H1 (cell line): ENCODE data around the gene MAP1LC3C. TPM values are rescaled to one million over a fixed set of nuclear protein-coding genes. Genes with fewer than 3 reads are reported as not detected.

Source experiments
- CTCF ChIA-PET: fragments of 300-600 bp; sonication (Branson Sonifier 250); formaldehyde crosslinking; loops from one replicate; lab custom pipeline; 2021; ENCODE audit not compliant: partially characterized antibody; lab: Charles Lee
- POLR2A ChIA-PET: fragments of 300-600 bp; sonication (Branson Sonifier 250); formaldehyde crosslinking; loops from one replicate; lab custom pipeline; 2021; ENCODE audit warnings: inconsistent platforms; ENCODE audit not compliant: partially characterized antibody; lab: Charles Lee
- DNase-seq, 2 experiments: peaks; one replicate each; pipeline versions ENCODE4 v3.0.0 to v3.0.0-alpha.2; 2010 to 2022; ENCODE audit warnings: low spot score in 2 of 2, low read depth in 1 of 2, mixed read lengths in 1 of 2
- FAIRE-seq: peaks from 2 replicates; lab custom pipeline; 2011; peaks lifted over from hg19 to GRCh38; lab: Jason Lieb, UNC
- H2AFZ ChIP-seq: 2 replicates; pipeline ENCODE4 v1.8.1; 2012; ENCODE audit warnings: low read length, inconsistent platforms
- H2AK5ac ChIP-seq: 2 replicates; pipeline ENCODE4 v1.6.1; 2013; ENCODE audit warnings: low read depth, low read length
- H2BK120ac ChIP-seq: replicated peaks from 2 replicates; pipeline ENCODE3; 2013; ENCODE audit warnings: low read depth, low read length, inconsistent platforms
- H2BK12ac ChIP-seq: 2 replicates; pipeline ENCODE4 v1.6.1; 2013; ENCODE audit warnings: low read depth, low read length
- H2BK15ac ChIP-seq: 2 replicates; pipeline ENCODE4 v1.6.1; 2013; ENCODE audit warnings: low read length
- H2BK20ac ChIP-seq: 2 replicates; pipeline ENCODE4 v1.6.1; 2013; ENCODE audit warnings: low read length
- H2BK5ac ChIP-seq: 2 replicates; pipeline ENCODE4 v1.6.1; 2013; ENCODE audit warnings: low read depth, low read length
- H3K14ac ChIP-seq: 2 replicates; pipeline ENCODE4 v1.6.1; 2013; ENCODE audit warnings: inconsistent platforms; ENCODE audit not compliant: insufficient read length
- H3K18ac ChIP-seq: 2 replicates; pipeline ENCODE4 v1.6.1; 2013; ENCODE audit warnings: low read length; ENCODE audit errors: extremely low read depth
- H3K23ac ChIP-seq: 2 replicates; pipeline ENCODE4 v1.6.1; 2013; ENCODE audit warnings: inconsistent platforms; ENCODE audit not compliant: insufficient read length
- H3K23me2 ChIP-seq: 2 replicates; pipeline ENCODE4 v1.6.1; 2013; ENCODE audit warnings: low read depth, low read length
- H3K27ac ChIP-seq: 2 replicates; pipeline ENCODE4 v1.6.1; 2011; ENCODE audit warnings: low read depth, low read length, inconsistent platforms
- H3K27me3 ChIP-seq, 4 experiments: replicated peaks in 1 of 4; 1 replicate in 1 of 4; 2 replicates in 3 of 4; pipeline versions ENCODE4 v1.6.1 to v1.8.1; 2011 to 2013; ENCODE audit warnings: low read length in 3 of 4, mild to moderate bottlenecking in 3 of 4, inconsistent platforms in 2 of 4, mixed read lengths in 2 of 4, moderate library complexity in 1 of 4; ENCODE audit not compliant: control insufficient read depth in 3 of 4, insufficient read depth in 3 of 4; ENCODE audit errors: extremely low read depth in 1 of 4
- H3K36me3 ChIP-seq, 4 experiments: 2 replicates each; pipeline versions ENCODE4 v1.6.1 to v1.8.1; 2011 to 2013; ENCODE audit warnings: mild to moderate bottlenecking in 4 of 4, low read length in 3 of 4, moderate library complexity in 2 of 4, control low read depth in 1 of 4, inconsistent platforms in 1 of 4; ENCODE audit not compliant: insufficient read depth in 4 of 4, control insufficient read depth in 2 of 4
- H3K4ac ChIP-seq: replicated peaks from 2 replicates; pipeline ENCODE3; 2013; ENCODE audit warnings: low read length, low read depth, mixed read lengths, inconsistent platforms; ENCODE audit not compliant: insufficient read length
- H3K4me1 ChIP-seq, 4 experiments: replicated peaks in 1 of 4; 1 replicate in 1 of 4; 2 replicates in 3 of 4; pipeline versions ENCODE4 v1.6.1 to v1.8.1; 2011 to 2013; ENCODE audit warnings: low read length in 3 of 4, inconsistent platforms in 2 of 4, mixed read lengths in 1 of 4; ENCODE audit not compliant: insufficient read depth in 4 of 4, control insufficient read depth in 3 of 4
- H3K4me2 ChIP-seq, 2 experiments: 2 replicates each; pipeline versions ENCODE4 v1.6.1 to v1.8.1; 2011 to 2013; ENCODE audit warnings: low read depth in 2 of 2, low read length in 2 of 2, control low read depth in 1 of 2, inconsistent platforms in 1 of 2, mild to moderate bottlenecking in 1 of 2; ENCODE audit not compliant: insufficient read depth in 1 of 2
- H3K4me3 ChIP-seq, 4 experiments: fragments of 200-600, 300-600 bp in 1 of 4; sonication (generic), shearing (Covaris generic), sonication (Bioruptor Twin) in 1 of 4; 2 replicates each; pipeline versions ENCODE4 v1.5.1 to v1.8.1; 2011 to 2016; ENCODE audit warnings: low read length in 4 of 4, low read depth in 3 of 4, control low read depth in 2 of 4, inconsistent platforms in 2 of 4, mild to moderate bottlenecking in 2 of 4, mixed read lengths in 1 of 4, moderate library complexity in 1 of 4; ENCODE audit not compliant: insufficient read depth in 2 of 4; ENCODE audit errors: extremely low read depth in 1 of 4
- H3K56ac ChIP-seq: replicated peaks from 2 replicates; pipeline ENCODE3; 2013; ENCODE audit warnings: low read depth, mild to moderate bottlenecking, mixed read lengths, low read length, inconsistent platforms; ENCODE audit not compliant: insufficient read length
- H3K79me1 ChIP-seq: 2 replicates; pipeline ENCODE4 v1.6.1; 2013; ENCODE audit warnings: low read depth, low read length, control low read depth
- H3K79me2 ChIP-seq, 2 experiments: 2 replicates each; pipeline versions ENCODE4 v1.6.1 to v1.8.1; 2012 to 2013; ENCODE audit warnings: low read length in 2 of 2, mild to moderate bottlenecking in 2 of 2, inconsistent platforms in 1 of 2; ENCODE audit not compliant: insufficient read depth in 2 of 2, control insufficient read depth in 1 of 2
- H3K9ac ChIP-seq, 4 experiments: replicated peaks in 1 of 4; 1 replicate in 1 of 4; 2 replicates in 3 of 4; pipeline versions ENCODE4 v1.6.1 to v1.8.1; 2011 to 2013; ENCODE audit warnings: low read depth in 3 of 4, low read length in 3 of 4, control low read depth in 2 of 4, mild to moderate bottlenecking in 2 of 4, moderate library complexity in 2 of 4, inconsistent platforms in 1 of 4; ENCODE audit errors: extremely low read depth in 1 of 4
- H3K9me3 ChIP-seq, 2 experiments: 2 replicates each; pipeline versions ENCODE4 v1.6.1 to v1.8.1; 2012 to 2013; ENCODE audit warnings: mild to moderate bottlenecking in 2 of 2, moderate library complexity in 2 of 2, control low read depth in 1 of 2, inconsistent platforms in 1 of 2, low read depth in 1 of 2, low read length in 1 of 2, mixed read lengths in 1 of 2; ENCODE audit not compliant: insufficient read depth in 2 of 2
- H4K20me1 ChIP-seq, 2 experiments: replicated peaks in 1 of 2; 2 replicates each; pipeline versions ENCODE3 to v1.8.1; 2011 to 2013; ENCODE audit warnings: inconsistent platforms in 2 of 2, low read length in 2 of 2, mild to moderate bottlenecking in 1 of 2; ENCODE audit not compliant: insufficient read depth in 2 of 2, control insufficient read depth in 1 of 2
- H4K5ac ChIP-seq: 2 replicates; pipeline ENCODE4 v1.6.1; 2013; ENCODE audit warnings: low read length, low read depth, mixed read lengths, inconsistent platforms; ENCODE audit not compliant: insufficient read length
- H4K8ac ChIP-seq: 2 replicates; pipeline ENCODE4 v1.8.0; 2013; ENCODE audit warnings: mild to moderate bottlenecking, moderate library complexity, low read length, inconsistent platforms; ENCODE audit not compliant: insufficient read depth; ENCODE audit errors: extremely low read depth
- H4K91ac ChIP-seq: replicated peaks from 2 replicates; pipeline ENCODE3; 2013; ENCODE audit warnings: low read length, mixed read lengths, inconsistent platforms; ENCODE audit not compliant: insufficient read length
- BCL11A ChIP-seq, 2 experiments: IDR thresholded peaks; one replicate each; pipeline ENCODE4 v1.6.1; 2011; ENCODE audit warnings: low read depth in 2 of 2, low read length in 2 of 2, mild to moderate bottlenecking in 2 of 2
- CEBPB ChIP-seq: IDR thresholded peaks from 2 replicates; pipeline ENCODE4 v1.6.1; 2012; ENCODE audit warnings: low read depth, low read length
- CHD1 ChIP-seq: IDR thresholded peaks from 2 replicates; pipeline ENCODE4 v1.6.1; 2012; ENCODE audit warnings: low read depth, low read length, improper control_type of control experiment
- EP300 ChIP-seq, 2 experiments: IDR thresholded peaks; 1 replicate in 1 of 2; 2 replicates in 1 of 2; pipeline ENCODE4 v1.6.1; 2011 to 2012; ENCODE audit warnings: low read depth in 2 of 2, low read length in 2 of 2, mild to moderate bottlenecking in 2 of 2, borderline replicate concordance in 1 of 2, inconsistent platforms in 1 of 2, moderate library complexity in 1 of 2
- HDAC2 ChIP-seq, 2 experiments: fragments of 300-600 bp in 1 of 2; sonication (generic) in 1 of 2; IDR thresholded peaks; 2 replicates each; pipeline ENCODE4 v1.6.1; 2011 to 2012; ENCODE audit warnings: low read depth in 2 of 2, low read length in 2 of 2, mild to moderate bottlenecking in 2 of 2, moderate library complexity in 2 of 2, borderline replicate concordance in 1 of 2, inconsistent platforms in 1 of 2
- JUND ChIP-seq: IDR thresholded peaks from 2 replicates; pipeline ENCODE4 v1.6.1; 2011; ENCODE audit warnings: mild to moderate bottlenecking, improper control_type of control experiment, low read length
- KDM5A ChIP-seq: fragments of 200-600 bp; IDR thresholded peaks from 2 replicates; pipeline ENCODE4 v1.7.1; 2012; ENCODE audit warnings: mild to moderate bottlenecking, low read length, inconsistent platforms, mixed read lengths
- NRF1 ChIP-seq: IDR thresholded peaks from 2 replicates; pipeline ENCODE4 v1.6.1; 2011; ENCODE audit warnings: mild to moderate bottlenecking, low read depth, low read length, improper control_type of control experiment
- PHF8 ChIP-seq: fragments of 200-600 bp; sonication (generic); conservative IDR thresholded peaks from 2 replicates; pipeline ENCODE4 v1.7.1; 2012; ENCODE audit warnings: low read depth, mild to moderate bottlenecking, inconsistent platforms, low read length, moderate library complexity
- POU5F1 ChIP-seq: IDR thresholded peaks from 2 replicates; pipeline ENCODE4 v1.6.1; 2011; ENCODE audit warnings: low read depth, mild to moderate bottlenecking, low read length, moderate library complexity
- RFX5 ChIP-seq: IDR thresholded peaks from 2 replicates; pipeline ENCODE4 v1.6.1; 2011; ENCODE audit warnings: low read depth, low read length, improper control_type of control experiment, borderline replicate concordance
- SP1 ChIP-seq: IDR thresholded peaks from 2 replicates; pipeline ENCODE4 v1.6.1; 2011; ENCODE audit warnings: low read depth, low read length
- SUZ12 ChIP-seq: fragments of 200-600 bp; sonication (generic); IDR thresholded peaks from 2 replicates; pipeline ENCODE4 v1.6.1; 2012; ENCODE audit warnings: mild to moderate bottlenecking, inconsistent platforms, low read length, moderate library complexity, mixed read lengths
- WGBS, 2 experiments: shearing (Covaris generic) in 1 of 2; methylation state at CpG; one replicate each; pipeline versions ENCODE4 v1.1.6 to v1.1.7; 2013 to 2015; ENCODE audit warnings: low lambda C conversion rate in 2 of 2, mixed read lengths in 2 of 2, inconsistent platforms in 1 of 2, low coverage in 1 of 2, missing lambda C conversion rate in 1 of 2; ENCODE audit not compliant: insufficient replicate concordance in 2 of 2, insufficient coverage in 1 of 2, insufficient read length in 1 of 2; ENCODE audit errors: extremely low coverage in 1 of 2, missing lambda C conversion rate in 1 of 2; 5-methylcytosine and 5-hydroxymethylcytosine counted together
- polyA plus RNA-seq, 7 experiments: library from polyadenylated mRNA; depleted of rRNA in 3 of 7; stranded (reverse) in 5 of 7; unstranded in 2 of 7; fragments of >200 nt in 5 of 7; fragments of 200-250 nt in 2 of 7; gene quantifications; 1 replicate in 5 of 7; 2 replicates in 1 of 7; 4 replicates in 1 of 7; pipeline versions ENCODE4 v1.2.1 to v1.2.3, GENCODE V29; 2011 to 2013; ENCODE audit warnings: missing spikeins in 2 of 7, mixed read lengths in 2 of 7
- total RNA-seq: library from RNA; stranded (reverse); fragmentation: NEBNext Ultra II Directional; extraction: Animal tissue kit (Norgen Biotek cat#: 25700); gene quantifications from 2 replicates; pipeline ENCODE4 v1.2.1, GENCODE V29; 2021
- TF ChIP-seq, protein P1 (sequence below): IDR thresholded peaks from 2 replicates; pipeline ENCODE4 v1.6.1; 2012; ENCODE audit warnings: inconsistent platforms

The MAP1LC3C gene
- total and polyA plus RNA-seq, 2 of the 8 experiments (the other 6 are each of a cell fraction or from before 2014, with no cell fraction given), result 1.7 to 3.2 TPM

DNA sequence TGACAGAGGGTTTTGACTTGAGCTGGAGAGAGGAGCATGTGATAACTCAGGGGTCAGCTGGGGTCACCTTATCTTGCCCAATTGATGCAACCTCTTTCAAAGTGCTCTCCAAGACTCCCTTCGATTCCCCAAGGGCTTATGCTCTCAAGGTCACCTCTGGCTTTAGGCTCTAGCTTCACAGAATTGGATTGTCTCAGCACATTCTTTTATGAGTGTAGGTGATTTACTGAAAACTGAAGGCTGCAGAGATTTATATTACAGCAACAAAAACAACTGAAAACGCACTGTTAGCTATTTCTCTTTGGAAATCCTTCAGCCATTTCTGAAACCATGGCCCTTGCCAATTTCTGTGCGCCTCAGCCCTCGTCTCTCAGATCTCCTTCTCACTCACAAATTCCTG is 34.5 kb upstream of the MAP1LC3C start:
- FAIRE-seq (no peak), DNase-seq (peak in 1 of 2 experiments; percentile 19)
- H3K4me2 ChIP-seq, result no peak overlapping the region
- no peaks in the 10 kb centered on the region for H4K20me1 ChIP-seq
- H3K79me2 ChIP-seq, result no peaks in the 10 kb centered on the region
- no peak overlapping the region for H2BK20ac ChIP-seq
- H3K27ac ChIP-seq, result no peak overlapping the region
- no peak overlapping the region for H2AK5ac ChIP-seq
- H3K56ac ChIP-seq, result no peak overlapping the region
- no peaks in the 10 kb centered on the region for H3K4me1 ChIP-seq
- H2BK120ac ChIP-seq, result no peak overlapping the region
- no peaks in the 10 kb centered on the region for H3K27me3 ChIP-seq
- 91% methylated on average over 4 of the region's 4 CpGs; no CpG with 5 or more reads in 1 of the 2 experiments for WGBS, 2 experiments
- H4K8ac ChIP-seq, result no peak overlapping the region
- H3K4ac ChIP-seq, result no peak overlapping the region
- H3K23ac ChIP-seq, result no peak overlapping the region
- H3K36me3 ChIP-seq, result no peaks in the 10 kb centered on the region
- H3K18ac ChIP-seq, result no peak overlapping the region
- H2BK12ac ChIP-seq, result no peak overlapping the region
- H3K79me1 ChIP-seq, result no peaks in the 10 kb centered on the region
- H4K91ac ChIP-seq, result no peak overlapping the region
- H3K4me3 ChIP-seq, result no peak overlapping the region
- no peak overlapping the region for H2AFZ ChIP-seq
- no peak overlapping the region for H4K5ac ChIP-seq
- H2BK5ac ChIP-seq, result no peak overlapping the region
- no peak overlapping the region for H2BK15ac ChIP-seq
- no peaks in the 10 kb centered on the region for H3K23me2 ChIP-seq
- CTCF ChIA-PET, result interaction anchor here (0.6 kb wide), 1 partner anchor 52 kb away, joined by 3 read pairs; no protein-coding TSS in a partner anchor
- H3K9me3 ChIP-seq, result no peaks in the 10 kb centered on the region
- H3K9ac ChIP-seq, result no peak overlapping the region
- H3K14ac ChIP-seq, result no peak overlapping the region
- POLR2A ChIA-PET, result no interaction called here
- TF ChIP-seq SP1, result no peak
- no peak for TF ChIP-seq EP300 (IDR thresholded peaks at IDR 0.05; ENCODE audit: borderline replicate concordance in 1 of 2, low read depth in 2 of 2, low read length in 2 of 2)
- no peak for TF ChIP-seq CEBPB
- no peak for TF ChIP-seq JUND
- no peak for TF ChIP-seq RFX5
- TF ChIP-seq SUZ12, result no peak
- TF ChIP-seq PHF8, result no peak
- no peak for TF ChIP-seq KDM5A
- TF ChIP-seq NRF1, result no peak
- TF ChIP-seq CHD1, result no peak
- no peak for TF ChIP-seq HDAC2 (IDR thresholded peaks at IDR 0.05; ENCODE audit: borderline replicate concordance in 1 of 2, low read depth in 2 of 2, low read length in 2 of 2)
- TF ChIP-seq, protein P1, sequence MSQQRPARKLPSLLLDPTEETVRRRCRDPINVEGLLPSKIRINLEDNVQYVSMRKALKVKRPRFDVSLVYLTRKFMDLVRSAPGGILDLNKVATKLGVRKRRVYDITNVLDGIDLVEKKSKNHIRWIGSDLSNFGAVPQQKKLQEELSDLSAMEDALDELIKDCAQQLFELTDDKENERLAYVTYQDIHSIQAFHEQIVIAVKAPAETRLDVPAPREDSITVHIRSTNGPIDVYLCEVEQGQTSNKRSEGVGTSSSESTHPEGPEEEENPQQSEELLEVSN, result no peak
- no peak for TF ChIP-seq POU5F1
- no peak for TF ChIP-seq BCL11A (IDR thresholded peaks at IDR 0.05; ENCODE audit: low read depth in 2 of 2, low read length in 2 of 2)
